Loucy (cell line): ENCODE data around the gene OCLN.

Experiments
- H2AFZ ChIP-seq: fragments of 200-600 bp; sonication (generic); 2 replicates; pipeline ENCODE4 v1.6.0; 2016; ENCODE audit warnings: antibody characterized with exemption, mild to moderate bottlenecking, low read length, moderate library complexity
- H3F3A ChIP-seq: fragments of 200-600 bp; 2 replicates; pipeline ENCODE4 v1.6.0; 2016; ENCODE audit warnings: antibody characterized with exemption, low read depth, mild to moderate bottlenecking
- H3K27me3 ChIP-seq: fragments of 200-600 bp; sonication (generic); 2 replicates; pipeline ENCODE4 v1.6.1; 2014; ENCODE audit warnings: low read length, mild to moderate bottlenecking; ENCODE audit not compliant: insufficient read depth, poor library complexity, severe bottlenecking
- H3K36me3 ChIP-seq: fragments of 200-600 bp; sonication (generic); 2 replicates; pipeline ENCODE4 v1.6.1; 2016; ENCODE audit warnings: low read length; ENCODE audit not compliant: insufficient read depth
- H3K4me1 ChIP-seq: fragments of 200-600 bp; sonication (generic); 2 replicates; pipeline ENCODE4 v1.5.1; 2014; ENCODE audit warnings: low read length, mild to moderate bottlenecking; ENCODE audit not compliant: insufficient read depth, poor library complexity, severe bottlenecking
- H3K4me2 ChIP-seq: fragments of 200-600 bp; sonication (generic); 2 replicates; pipeline ENCODE4 v1.6.0; 2014; ENCODE audit warnings: antibody characterized with exemption, low read length, low read depth, mild to moderate bottlenecking; ENCODE audit not compliant: poor library complexity, severe bottlenecking
- H3K4me3 ChIP-seq: fragments of 200-600 bp; sonication (generic); 2 replicates; pipeline ENCODE4 v1.5.1; 2014; ENCODE audit warnings: low read length, mild to moderate bottlenecking, mixed read lengths; ENCODE audit not compliant: poor library complexity, severe bottlenecking
- H3K79me2 ChIP-seq: fragments of 200-600 bp; sonication (generic); 2 replicates; pipeline ENCODE4 v1.6.1; 2014; ENCODE audit warnings: low read length; ENCODE audit not compliant: insufficient read depth
- H3K9ac ChIP-seq: fragments of 200-600 bp; sonication (generic); 2 replicates; pipeline ENCODE4 v1.6.0; 2014; ENCODE audit warnings: mild to moderate bottlenecking, low read depth, low read length, moderate library complexity; ENCODE audit not compliant: poor library complexity, severe bottlenecking
- H3K9me2 ChIP-seq: fragments of 200-600 bp; sonication (generic); replicated peaks from 2 replicates; pipeline ENCODE4 v1.6.1; 2016; ENCODE audit warnings: low read depth, low read length, mixed read lengths
- H3K9me3 ChIP-seq: fragments of 200-600 bp; sonication (generic); 2 replicates; pipeline ENCODE4 v1.6.1; 2014; ENCODE audit warnings: mild to moderate bottlenecking, antibody characterized with exemption, low read length, low read depth; ENCODE audit not compliant: insufficient read depth
- H4K20me1 ChIP-seq: fragments of 200-600 bp; sonication (generic); 2 replicates; pipeline ENCODE4 v1.6.0; 2014; ENCODE audit warnings: antibody characterized with exemption, low read length, mild to moderate bottlenecking; ENCODE audit not compliant: insufficient read depth, poor library complexity, severe bottlenecking
- EZH2phosphoT487 ChIP-seq: fragments of 200-600 bp; IDR thresholded peaks from 2 replicates; pipeline ENCODE4 v1.6.1; 2018; ENCODE audit warnings: antibody characterized with exemption, mild to moderate bottlenecking, moderate library complexity, borderline replicate concordance
- TF ChIP-seq, protein P1 (sequence below): fragments of 200-600 bp; sonication (generic); conservative IDR thresholded peaks from 2 replicates; pipeline ENCODE4 v1.5.1; 2014; ENCODE audit warnings: mild to moderate bottlenecking, antibody characterized with exemption, low read length

OCLN gene

DNA sequence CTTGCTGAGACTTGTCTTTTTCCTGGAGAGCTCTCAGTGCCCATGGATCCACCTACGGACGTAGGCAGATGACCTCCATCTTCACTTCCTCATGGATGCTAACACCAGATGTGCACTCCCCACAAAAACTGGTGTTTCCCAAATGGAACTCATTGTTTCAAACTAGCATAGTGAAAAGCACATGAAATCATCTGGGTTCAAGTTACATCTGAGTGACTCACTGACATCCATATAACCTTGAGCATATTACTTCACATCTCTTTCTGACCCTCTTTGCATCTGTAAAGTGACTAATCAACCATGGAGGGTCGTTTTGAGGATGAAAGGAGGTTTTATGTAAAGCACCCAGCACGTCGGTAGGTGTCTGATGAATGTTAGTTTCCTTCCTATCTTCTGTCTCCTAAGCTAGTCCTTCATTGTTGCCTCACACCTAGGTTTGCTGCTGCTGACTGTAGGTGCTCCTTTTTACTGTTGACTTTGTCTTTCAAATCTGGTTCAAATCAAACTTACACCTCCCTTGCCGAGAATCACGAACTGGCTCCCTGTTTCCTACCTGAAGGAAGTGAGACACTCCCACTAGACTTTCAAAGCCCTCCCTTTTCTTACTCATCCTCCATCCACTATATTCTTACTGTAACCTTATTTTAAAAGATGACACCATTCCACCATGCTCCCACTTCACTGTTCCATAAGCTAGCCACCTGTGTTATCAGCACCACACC lies 10.3 kb downstream of the OCLN start:
- H3K9me2 ChIP-seq, result no peaks in the 10 kb centered on the region

DNA sequence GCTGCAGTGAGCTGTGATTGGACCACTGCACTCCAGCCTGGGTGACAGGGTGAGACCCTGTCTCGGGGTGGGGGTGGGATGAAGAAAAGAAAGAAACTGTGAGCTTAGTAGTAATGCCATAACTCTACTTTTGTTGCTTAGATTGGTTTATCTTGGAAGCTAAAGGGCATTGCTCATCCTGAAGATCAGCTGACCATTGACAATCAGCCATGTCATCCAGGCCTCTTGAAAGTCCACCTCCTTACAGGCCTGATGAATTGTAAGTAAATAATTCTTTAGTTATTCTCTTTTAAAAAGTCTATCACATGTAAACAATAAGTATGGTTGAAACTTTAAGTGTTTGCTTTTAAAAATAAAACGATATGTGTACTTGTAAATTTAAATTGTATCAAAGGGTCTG lies 11.4 kb downstream of the OCLN start:
- Histone ChIP-seq H3K36me3 (no peaks in the 10 kb centered on the region), H3K4me3 (no peak overlapping the region), H3K9ac (no peak overlapping the region), H3K4me2 (no peak overlapping the region), H3K9me3 (no peaks in the 10 kb centered on the region), H2AFZ (no peak overlapping the region), H3F3A (no peaks in the 10 kb centered on the region), H3K9me2 (no peaks in the 10 kb centered on the region), H3K4me1 (no peaks in the 10 kb centered on the region), H3K79me2 (no peaks in the 10 kb centered on the region), H3K27me3 (no peaks in the 10 kb centered on the region), H4K20me1 (no peaks in the 10 kb centered on the region)
- no peak for TF ChIP-seq EZH2phosphoT487
- TF ChIP-seq, protein P1, sequence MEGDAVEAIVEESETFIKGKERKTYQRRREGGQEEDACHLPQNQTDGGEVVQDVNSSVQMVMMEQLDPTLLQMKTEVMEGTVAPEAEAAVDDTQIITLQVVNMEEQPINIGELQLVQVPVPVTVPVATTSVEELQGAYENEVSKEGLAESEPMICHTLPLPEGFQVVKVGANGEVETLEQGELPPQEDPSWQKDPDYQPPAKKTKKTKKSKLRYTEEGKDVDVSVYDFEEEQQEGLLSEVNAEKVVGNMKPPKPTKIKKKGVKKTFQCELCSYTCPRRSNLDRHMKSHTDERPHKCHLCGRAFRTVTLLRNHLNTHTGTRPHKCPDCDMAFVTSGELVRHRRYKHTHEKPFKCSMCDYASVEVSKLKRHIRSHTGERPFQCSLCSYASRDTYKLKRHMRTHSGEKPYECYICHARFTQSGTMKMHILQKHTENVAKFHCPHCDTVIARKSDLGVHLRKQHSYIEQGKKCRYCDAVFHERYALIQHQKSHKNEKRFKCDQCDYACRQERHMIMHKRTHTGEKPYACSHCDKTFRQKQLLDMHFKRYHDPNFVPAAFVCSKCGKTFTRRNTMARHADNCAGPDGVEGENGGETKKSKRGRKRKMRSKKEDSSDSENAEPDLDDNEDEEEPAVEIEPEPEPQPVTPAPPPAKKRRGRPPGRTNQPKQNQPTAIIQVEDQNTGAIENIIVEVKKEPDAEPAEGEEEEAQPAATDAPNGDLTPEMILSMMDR, result no peak

More for the DNA sequence above, 10.3 kb downstream of the OCLN start:
- no peak overlapping the region for H3K9ac ChIP-seq
- H3K27me3 ChIP-seq, result no peaks in the 10 kb centered on the region
- no peaks in the 10 kb centered on the region for H3K36me3 ChIP-seq
- no peaks in the 10 kb centered on the region for H3F3A ChIP-seq
- H3K4me1 ChIP-seq, result no peaks in the 10 kb centered on the region
- no peak overlapping the region for H3K4me2 ChIP-seq
- no peaks in the 10 kb centered on the region for H3K9me3 ChIP-seq
- no peak overlapping the region for H3K4me3 ChIP-seq
- H2AFZ ChIP-seq, result no peak overlapping the region
- TF ChIP-seq, protein P1, result no peak
- TF ChIP-seq EZH2phosphoT487, result no peak
- H3K79me2 ChIP-seq, result no peaks in the 10 kb centered on the region
- H4K20me1 ChIP-seq, result no peaks in the 10 kb centered on the region

DNA sequence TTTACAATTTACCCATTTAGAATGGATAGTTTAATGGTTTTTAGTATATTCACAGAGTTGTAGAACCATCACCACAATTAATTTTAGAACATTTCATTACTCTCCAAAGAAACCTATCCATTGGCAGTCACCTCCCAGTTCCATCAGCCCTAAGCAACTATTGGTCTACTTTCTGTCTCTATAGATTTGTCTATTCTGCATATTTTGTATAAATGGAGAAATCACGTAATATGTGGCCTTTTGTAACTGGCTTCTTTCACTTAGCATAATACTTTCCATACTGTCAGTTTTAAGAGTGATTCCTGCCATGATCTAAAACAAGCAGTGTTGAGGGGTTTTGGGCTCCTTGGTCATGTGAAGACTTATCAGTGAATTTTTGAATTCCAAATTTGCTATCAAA lies 12.7 kb downstream of the OCLN start:
- H3K9ac ChIP-seq, result no peak overlapping the region
- no peaks in the 10 kb centered on the region for H3K9me2 ChIP-seq
- no peaks in the 10 kb centered on the region for H3K79me2 ChIP-seq
- H3K4me2 ChIP-seq, result no peak overlapping the region
- H3F3A ChIP-seq, result no peaks in the 10 kb centered on the region
- no peaks in the 10 kb centered on the region for H3K36me3 ChIP-seq
- no peaks in the 10 kb centered on the region for H4K20me1 ChIP-seq
- no peak overlapping the region for H3K4me3 ChIP-seq
- TF ChIP-seq, protein P1, result no peak
- TF ChIP-seq EZH2phosphoT487, result no peak
- H3K4me1 ChIP-seq, result no peaks in the 10 kb centered on the region
- H2AFZ ChIP-seq, result no peak overlapping the region
- no peaks in the 10 kb centered on the region for H3K27me3 ChIP-seq
- no peaks in the 10 kb centered on the region for H3K9me3 ChIP-seq
